Suprapubic skin (tissue), 4 donors: Measurements from ENCODE around the gene SERPINB6. TPM values are rescaled to one million over a fixed set of nuclear protein-coding genes. Genes with fewer than 3 reads are reported as not detected.
A peak's percentile ranks its signal among the peaks of the same experiment; 100 is the strongest.

ENCODE experiments used
- DNase-seq, 2 donors: peaks; one replicate each; pipeline ENCODE4 v3.0.0-alpha.2; 2019; ENCODE audit warnings: low spot score in 2 of 2
- H3K27ac ChIP-seq: fragments of 200-600 bp; sonication (generic); one replicate; pipeline ENCODE4 v1.5.1; 2019
- H3K27me3 ChIP-seq: fragments of 200-600 bp; sonication (generic); one replicate; pipeline ENCODE4 v1.5.1; 2019
- H3K36me3 ChIP-seq: fragments of 200-600 bp; sonication (generic); one replicate; pipeline ENCODE4 v1.5.1; 2019
- H3K4me1 ChIP-seq: fragments of 200-600 bp; sonication (generic); one replicate; pipeline ENCODE4 v1.5.1; 2019
- H3K4me3 ChIP-seq: fragments of 200-600 bp; sonication (generic); one replicate; pipeline ENCODE4 v1.5.1; 2019; ENCODE audit warnings: mild to moderate bottlenecking
- H3K9me3 ChIP-seq: fragments of 200-600 bp; sonication (generic); one replicate; pipeline ENCODE4 v1.5.1; 2019
- EP300 ChIP-seq: sonication (generic); formaldehyde crosslinking; IDR thresholded peaks from one replicate; pipeline ENCODE4 v1.6.1; 2017; ENCODE audit warnings: antibody characterized with exemption
- POLR2A ChIP-seq, 2 donors: fragments of 450-650 bp; IDR thresholded peaks; one replicate each; pipeline ENCODE4 v1.6.1; 2017; ENCODE audit warnings: antibody characterized with exemption in 2 of 2, mild to moderate bottlenecking in 2 of 2, moderate library complexity in 2 of 2
- POLR2AphosphoS5 ChIP-seq, 3 donors: sonication (generic); formaldehyde crosslinking; IDR thresholded peaks; one replicate each; pipeline ENCODE4 v1.6.1; 2017; ENCODE audit warnings: antibody characterized with exemption in 3 of 3
- WGBS: methylation state at CpG from one replicate; pipeline ENCODE4 v1.1.5; 2018; 5-methylcytosine and 5-hydroxymethylcytosine counted together
- total RNA-seq, 4 donors: library from RNA; depleted of rRNA; stranded (reverse); fragments of >200 nt; gene quantifications; one replicate each; pipeline ENCODE4 v1.1.0, GENCODE V29; 2016
- TF ChIP-seq, protein P1 (sequence below), 2 donors: fragments of 200-600 bp in 1 of 2; fragments of 450-650 bp in 1 of 2; sonication (generic) in 1 of 2; IDR thresholded peaks; one replicate each; pipeline ENCODE4 v1.5.1; 2016 to 2019; ENCODE audit warnings: antibody characterized with exemption in 2 of 2, mild to moderate bottlenecking in 1 of 2, moderate library complexity in 1 of 2

The SERPINB6 gene
- total RNA-seq, 4 donors from 2014 or later: 26.8 to 53.4 (median 36.8) TPM

DNA sequence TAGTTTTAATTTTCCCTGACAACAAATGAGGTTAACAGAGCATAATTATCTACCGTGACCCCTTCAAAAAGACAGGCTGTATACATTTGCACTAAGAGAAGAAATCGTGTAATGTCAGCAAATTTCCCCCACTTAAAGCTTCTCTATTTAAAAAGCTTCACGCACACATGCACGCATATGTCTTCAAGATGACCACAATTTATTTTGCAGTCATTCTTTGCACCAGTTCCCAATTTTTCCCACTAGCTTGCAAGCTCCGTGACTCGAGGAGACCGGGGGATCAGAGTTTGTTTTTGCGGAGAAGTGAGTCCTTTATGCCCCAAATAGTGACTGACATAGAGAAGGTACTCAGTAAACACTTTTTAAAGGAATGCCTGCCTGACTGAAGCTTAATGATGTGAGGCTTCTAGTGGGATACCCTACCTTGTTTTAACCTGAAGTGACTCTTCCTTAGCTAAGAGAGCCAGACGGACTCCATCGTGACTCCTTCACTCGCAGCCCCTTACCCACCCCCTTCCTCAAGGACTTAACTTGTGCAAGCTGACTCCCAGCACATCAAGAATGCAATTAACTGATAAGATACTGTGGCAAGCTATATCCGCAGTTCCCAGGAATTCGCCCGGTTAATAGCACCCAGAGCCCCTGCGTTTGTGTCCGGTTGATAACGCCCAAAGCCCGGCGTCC lies 19.0 kb upstream of the SERPINB6 start:
- peak overlapping the region; percentile 94 for H3K27ac ChIP-seq
- no peaks in the 10 kb centered on the region for H3K36me3 ChIP-seq
- no peak for TF ChIP-seq POLR2A (IDR thresholded peaks at IDR 0.05)
- TF ChIP-seq EP300: no peak
- TF ChIP-seq, protein P1, sequence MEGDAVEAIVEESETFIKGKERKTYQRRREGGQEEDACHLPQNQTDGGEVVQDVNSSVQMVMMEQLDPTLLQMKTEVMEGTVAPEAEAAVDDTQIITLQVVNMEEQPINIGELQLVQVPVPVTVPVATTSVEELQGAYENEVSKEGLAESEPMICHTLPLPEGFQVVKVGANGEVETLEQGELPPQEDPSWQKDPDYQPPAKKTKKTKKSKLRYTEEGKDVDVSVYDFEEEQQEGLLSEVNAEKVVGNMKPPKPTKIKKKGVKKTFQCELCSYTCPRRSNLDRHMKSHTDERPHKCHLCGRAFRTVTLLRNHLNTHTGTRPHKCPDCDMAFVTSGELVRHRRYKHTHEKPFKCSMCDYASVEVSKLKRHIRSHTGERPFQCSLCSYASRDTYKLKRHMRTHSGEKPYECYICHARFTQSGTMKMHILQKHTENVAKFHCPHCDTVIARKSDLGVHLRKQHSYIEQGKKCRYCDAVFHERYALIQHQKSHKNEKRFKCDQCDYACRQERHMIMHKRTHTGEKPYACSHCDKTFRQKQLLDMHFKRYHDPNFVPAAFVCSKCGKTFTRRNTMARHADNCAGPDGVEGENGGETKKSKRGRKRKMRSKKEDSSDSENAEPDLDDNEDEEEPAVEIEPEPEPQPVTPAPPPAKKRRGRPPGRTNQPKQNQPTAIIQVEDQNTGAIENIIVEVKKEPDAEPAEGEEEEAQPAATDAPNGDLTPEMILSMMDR (IDR thresholded peaks at IDR 0.05): no peak
- H3K9me3 ChIP-seq: no peaks in the 10 kb centered on the region
- H3K27me3 ChIP-seq: no peaks in the 10 kb centered on the region
- 19% methylated on average over 19 of the region's 19 CpGs for WGBS
- peaks cover 33% of the 10 kb centered on the region for H3K4me1 ChIP-seq
- DNase-seq: peak in 1 of 2 donors; percentile 75
- H3K4me3 ChIP-seq: peak overlapping the region; percentile 71

DNA sequence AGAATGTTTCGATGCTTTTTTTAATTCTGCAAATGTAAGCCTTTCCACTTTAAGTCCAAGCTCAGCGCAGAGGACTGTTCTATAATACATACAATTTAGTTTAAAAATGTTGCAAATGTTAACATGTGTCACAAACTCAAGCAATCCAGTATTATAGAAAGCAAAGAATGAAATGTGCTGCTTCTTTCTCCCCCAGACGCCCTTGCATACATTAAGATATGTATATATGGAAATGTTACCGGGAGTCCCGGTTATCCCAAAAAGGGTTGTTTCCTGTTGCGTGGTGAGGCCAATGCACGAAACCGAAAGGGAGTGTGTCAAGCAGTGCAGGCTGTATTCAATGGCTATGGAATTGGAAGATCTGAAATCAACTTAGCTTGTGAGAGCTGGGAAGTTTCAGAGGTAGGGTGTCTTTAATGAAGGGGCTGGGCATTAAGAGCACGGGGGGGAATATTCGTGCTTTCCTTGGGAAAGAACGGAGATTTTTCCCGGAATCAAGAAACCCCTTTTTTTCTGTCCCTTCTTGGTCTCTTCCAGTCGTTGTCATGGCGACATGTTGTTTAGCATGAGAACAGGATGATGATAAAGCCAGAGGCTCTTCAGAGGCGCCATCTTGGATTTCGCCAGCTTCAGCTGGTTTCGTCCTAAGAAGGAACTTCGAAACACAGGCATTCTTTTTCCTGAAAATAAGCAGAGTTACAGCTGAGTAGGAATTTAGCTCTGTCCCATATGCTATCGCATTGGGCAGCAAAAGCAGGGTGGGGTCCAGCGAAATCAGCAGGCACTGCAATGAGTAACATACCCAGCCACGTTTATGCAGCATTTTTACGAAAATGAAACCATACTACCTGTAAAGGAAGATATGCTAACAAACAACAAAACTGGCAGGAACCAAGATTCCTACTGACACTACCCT lies 18.2 kb upstream of the SERPINB6 start:
- Histone ChIP-seq H3K4me1 (peaks cover 33% of the 10 kb centered on the region), H3K36me3 (no peaks in the 10 kb centered on the region), H3K27me3 (no peaks in the 10 kb centered on the region), H3K27ac (peak overlapping the region; percentile 94), H3K9me3 (no peaks in the 10 kb centered on the region), H3K4me3 (peak overlapping the region; percentile 71)
- WGBS: under 1% methylated on average over 22 of the region's 22 CpGs
- DNase-seq: peak; percentile 89 to 91
- no peak for TF ChIP-seq EP300
- peak; percentile 10 to 84 (median 74) for TF ChIP-seq POLR2AphosphoS5 (IDR thresholded peaks at IDR 0.05)
- TF ChIP-seq, protein P1 (IDR thresholded peaks at IDR 0.05): no peak
- peak in 1 of 2 donors; percentile 70 for TF ChIP-seq POLR2A (IDR thresholded peaks at IDR 0.05)

DNA sequence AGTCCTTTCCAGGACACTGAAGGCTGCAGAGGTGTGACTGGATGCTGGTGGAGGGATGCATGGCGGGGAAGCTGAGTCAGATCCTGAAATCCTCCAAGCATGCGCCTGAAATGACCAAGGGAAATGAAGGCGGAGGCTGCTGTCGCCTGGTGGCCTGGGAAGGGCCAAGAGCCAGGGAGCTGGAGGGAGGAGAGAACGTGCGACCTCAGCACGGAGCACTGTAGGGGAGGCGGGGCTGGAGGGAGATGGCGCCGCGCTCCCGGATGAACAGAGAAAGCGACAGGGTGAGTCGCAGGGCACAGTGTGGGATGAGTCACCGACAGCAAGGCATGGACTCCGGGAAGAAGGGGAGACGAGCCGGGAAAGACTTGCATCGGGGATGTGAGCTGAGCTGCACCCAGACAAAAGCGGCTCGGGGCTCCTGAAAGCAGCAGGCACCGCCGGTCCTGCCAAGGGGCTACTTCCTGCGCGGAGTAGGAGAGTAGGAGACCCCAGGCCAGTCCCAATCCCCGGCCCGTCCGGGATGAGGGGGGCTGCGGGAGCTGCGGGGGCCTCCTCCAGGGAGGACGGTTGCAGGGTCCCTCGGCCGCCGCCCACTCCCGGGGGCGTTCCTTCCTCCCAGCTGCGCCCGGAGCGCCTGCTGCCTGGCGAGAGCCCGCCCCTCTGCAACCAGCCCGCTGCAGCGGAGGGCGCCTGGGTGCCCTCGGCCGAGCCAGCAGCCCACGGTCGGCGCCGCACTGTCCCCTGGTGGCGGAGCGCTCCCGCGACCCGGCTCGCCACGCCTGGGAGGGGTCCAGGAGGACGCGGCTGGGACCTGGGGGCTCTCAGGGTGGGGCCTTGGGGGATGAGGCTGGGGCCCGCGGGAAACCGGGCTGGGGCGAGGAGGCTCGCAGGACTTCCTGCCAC lies 17.3 kb upstream of the SERPINB6 start:
- TF ChIP-seq POLR2A (IDR thresholded peaks at IDR 0.05) (peak in 1 of 2 donors; percentile 23), POLR2AphosphoS5 (IDR thresholded peaks at IDR 0.05) (peak in 2 of 3 donors; percentile 10 to 52), EP300 (no peak)
- TF ChIP-seq, protein P1 (IDR thresholded peaks at IDR 0.05): peak; percentile 73 to 90
- no peaks in the 10 kb centered on the region for H3K9me3 ChIP-seq
- peak; percentile 95 to 96 for DNase-seq
- no peaks in the 10 kb centered on the region for H3K27me3 ChIP-seq
- H3K4me1 ChIP-seq: peaks cover 33% of the 10 kb centered on the region
- WGBS: 0% methylated on average over 32 of the region's 64 CpGs
- H3K4me3 ChIP-seq: peak overlapping the region; percentile 71
- H3K36me3 ChIP-seq: no peaks in the 10 kb centered on the region
- peak overlapping the region; percentile 94 for H3K27ac ChIP-seq

DNA sequence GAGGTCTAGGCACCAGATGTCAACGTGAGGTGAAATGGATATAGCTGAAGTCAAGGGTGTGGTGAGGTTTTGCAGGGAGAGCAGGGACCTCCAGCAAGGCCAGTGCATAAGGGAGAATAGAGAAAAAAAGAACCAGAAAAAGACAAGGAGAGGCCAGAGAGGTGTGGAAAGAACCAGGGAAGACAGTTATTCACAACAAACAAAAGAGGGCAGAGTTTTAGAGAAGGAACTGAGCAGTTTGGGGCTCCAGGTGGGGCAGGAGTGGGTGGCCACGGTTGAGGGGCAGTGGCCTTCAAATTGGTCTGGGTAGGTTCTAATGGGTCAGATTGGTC lies 16.7 kb upstream of the SERPINB6 start:
- DNase-seq: no peak
- no peaks in the 10 kb centered on the region for H3K9me3 ChIP-seq
- no peaks in the 10 kb centered on the region for H3K36me3 ChIP-seq
- H3K4me1 ChIP-seq: peaks cover 39% of the 10 kb centered on the region
- 26% methylated on average over 2 of the region's 2 CpGs for WGBS
- peak overlapping the region; percentile 94 for H3K27ac ChIP-seq
- no peaks in the 10 kb centered on the region for H3K27me3 ChIP-seq
- H3K4me3 ChIP-seq: peak overlapping the region; percentile 71
- TF ChIP-seq POLR2A (IDR thresholded peaks at IDR 0.05): no peak
- no peak for TF ChIP-seq POLR2AphosphoS5 (IDR thresholded peaks at IDR 0.05)
- TF ChIP-seq EP300: no peak
- TF ChIP-seq, protein P1 (IDR thresholded peaks at IDR 0.05): no peak
